Measurements from ENCODE around the gene ALK.

Gene ALK

DNA sequence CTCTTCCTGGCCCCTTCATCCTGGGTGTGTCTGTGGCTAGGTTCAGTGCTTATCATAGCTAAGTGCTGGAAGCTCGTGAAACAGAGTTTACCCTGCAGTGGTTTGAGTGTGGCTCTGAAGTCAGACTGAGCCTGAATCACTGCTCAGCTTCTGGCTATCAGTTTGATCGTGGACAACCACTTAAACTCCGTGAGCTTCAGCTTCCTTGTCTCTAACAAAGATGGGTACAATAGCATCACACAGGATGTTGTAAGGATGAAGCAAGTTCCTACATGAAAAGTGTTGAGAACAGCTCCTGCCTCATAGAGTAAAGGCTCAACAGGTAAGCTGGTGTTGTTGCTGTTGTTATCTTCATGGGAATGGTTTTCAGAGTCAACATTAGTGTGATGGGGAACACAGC, 595.8 kb downstream of the ALK start:
- no peak for TF ChIP-seq TAF1 (IDR thresholded peaks at IDR 0.05; ENCODE audit: borderline replicate concordance, insufficient read depth, low read length)
- no peak for TF ChIP-seq FOXP2 (optimal IDR thresholded peaks at IDR 0.05; ENCODE audit: borderline replicate concordance, extremely low read depth, extremely low read length, insufficient read depth)
- TF ChIP-seq SIN3A (IDR thresholded peaks at IDR 0.05; ENCODE audit: borderline replicate concordance, insufficient read depth, low read length) = no peak
- no peak for TF ChIP-seq POLR2AphosphoS5 (IDR thresholded peaks at IDR 0.05; ENCODE audit: low read depth, low read length)
- TF ChIP-seq, protein P1, sequence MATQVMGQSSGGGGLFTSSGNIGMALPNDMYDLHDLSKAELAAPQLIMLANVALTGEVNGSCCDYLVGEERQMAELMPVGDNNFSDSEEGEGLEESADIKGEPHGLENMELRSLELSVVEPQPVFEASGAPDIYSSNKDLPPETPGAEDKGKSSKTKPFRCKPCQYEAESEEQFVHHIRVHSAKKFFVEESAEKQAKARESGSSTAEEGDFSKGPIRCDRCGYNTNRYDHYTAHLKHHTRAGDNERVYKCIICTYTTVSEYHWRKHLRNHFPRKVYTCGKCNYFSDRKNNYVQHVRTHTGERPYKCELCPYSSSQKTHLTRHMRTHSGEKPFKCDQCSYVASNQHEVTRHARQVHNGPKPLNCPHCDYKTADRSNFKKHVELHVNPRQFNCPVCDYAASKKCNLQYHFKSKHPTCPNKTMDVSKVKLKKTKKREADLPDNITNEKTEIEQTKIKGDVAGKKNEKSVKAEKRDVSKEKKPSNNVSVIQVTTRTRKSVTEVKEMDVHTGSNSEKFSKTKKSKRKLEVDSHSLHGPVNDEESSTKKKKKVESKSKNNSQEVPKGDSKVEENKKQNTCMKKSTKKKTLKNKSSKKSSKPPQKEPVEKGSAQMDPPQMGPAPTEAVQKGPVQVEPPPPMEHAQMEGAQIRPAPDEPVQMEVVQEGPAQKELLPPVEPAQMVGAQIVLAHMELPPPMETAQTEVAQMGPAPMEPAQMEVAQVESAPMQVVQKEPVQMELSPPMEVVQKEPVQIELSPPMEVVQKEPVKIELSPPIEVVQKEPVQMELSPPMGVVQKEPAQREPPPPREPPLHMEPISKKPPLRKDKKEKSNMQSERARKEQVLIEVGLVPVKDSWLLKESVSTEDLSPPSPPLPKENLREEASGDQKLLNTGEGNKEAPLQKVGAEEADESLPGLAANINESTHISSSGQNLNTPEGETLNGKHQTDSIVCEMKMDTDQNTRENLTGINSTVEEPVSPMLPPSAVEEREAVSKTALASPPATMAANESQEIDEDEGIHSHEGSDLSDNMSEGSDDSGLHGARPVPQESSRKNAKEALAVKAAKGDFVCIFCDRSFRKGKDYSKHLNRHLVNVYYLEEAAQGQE (IDR thresholded peaks at IDR 0.05; ENCODE audit: insufficient read depth in 1 of 2, low read depth in 2 of 2, low read length in 2 of 2) = no peak

DNA sequence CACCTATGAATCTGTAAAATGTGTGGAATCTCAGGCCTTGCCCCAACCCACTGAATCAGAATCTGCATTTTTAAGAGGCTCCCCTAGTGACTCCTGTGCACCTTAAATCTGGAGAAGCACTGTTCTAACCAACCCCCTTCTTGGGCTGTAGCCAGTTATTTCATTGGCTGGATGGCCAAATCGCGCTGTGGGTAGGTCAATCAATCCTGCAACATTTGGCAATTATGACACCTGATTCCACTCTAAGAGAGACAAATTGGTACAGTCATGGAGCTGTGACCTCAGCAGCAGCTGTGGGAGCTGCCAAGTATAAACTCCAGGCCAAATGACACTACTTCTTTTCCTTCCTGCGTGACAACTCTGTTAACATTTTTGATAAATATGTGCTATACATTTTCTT, 597.4 kb downstream of the ALK start:
- no peak for TF ChIP-seq TAF1 (IDR thresholded peaks at IDR 0.05; ENCODE audit: borderline replicate concordance, insufficient read depth, low read length)
- TF ChIP-seq, protein P1 (IDR thresholded peaks at IDR 0.05; ENCODE audit: insufficient read depth in 1 of 2, low read depth in 2 of 2, low read length in 2 of 2) = no peak
- no peak for TF ChIP-seq POLR2AphosphoS5 (IDR thresholded peaks at IDR 0.05; ENCODE audit: low read depth, low read length)
- TF ChIP-seq FOXP2 (optimal IDR thresholded peaks at IDR 0.05; ENCODE audit: borderline replicate concordance, extremely low read depth, extremely low read length, insufficient read depth) = no peak
- TF ChIP-seq SIN3A (IDR thresholded peaks at IDR 0.05; ENCODE audit: borderline replicate concordance, insufficient read depth, low read length) = no peak

DNA sequence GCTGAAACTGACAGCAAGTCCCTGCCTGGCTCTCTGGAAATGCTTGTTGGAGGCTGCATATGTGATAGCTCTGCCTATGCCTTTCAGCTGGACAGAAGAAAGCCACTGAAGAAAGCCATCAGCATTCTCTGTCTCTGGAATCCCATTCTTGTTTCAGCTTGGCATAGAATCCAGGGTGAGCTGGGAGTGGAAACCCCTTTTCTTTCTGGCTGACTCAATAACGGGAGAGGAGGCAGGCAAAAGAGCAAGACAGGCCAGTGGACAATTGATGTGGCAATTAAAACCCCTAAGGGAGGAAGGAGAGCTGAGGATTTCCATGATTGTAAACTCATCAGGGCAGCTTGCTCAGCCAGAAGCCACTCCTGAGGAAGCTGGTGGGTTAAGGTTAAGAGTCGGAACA, 598.1 kb downstream of the ALK start:
- TF ChIP-seq POLR2AphosphoS5 (IDR thresholded peaks at IDR 0.05; ENCODE audit: low read depth, low read length) (no peak), FOXP2 (optimal IDR thresholded peaks at IDR 0.05; ENCODE audit: borderline replicate concordance, extremely low read depth, extremely low read length, insufficient read depth) (no peak)

DNA sequence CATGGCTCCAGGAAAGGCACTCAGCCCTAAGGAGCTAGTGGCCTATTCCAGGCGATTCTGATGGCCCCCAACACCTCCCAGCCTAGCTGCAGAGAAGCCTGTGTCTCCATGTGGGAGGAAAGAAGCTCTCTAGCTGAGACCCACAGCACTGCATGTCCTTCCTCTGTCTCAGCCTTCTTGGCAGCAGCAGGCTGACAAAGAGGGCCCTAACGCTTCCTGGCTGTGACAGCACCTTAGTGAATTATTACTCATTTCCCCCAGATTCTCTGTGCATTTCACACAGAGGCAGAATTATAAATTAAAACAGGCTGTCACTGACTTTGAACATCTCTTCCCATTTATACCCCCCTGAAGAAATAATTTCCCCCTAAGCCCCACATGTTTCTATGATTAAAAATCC, 599.4 kb downstream of the ALK start:
- no peak for TF ChIP-seq POLR2AphosphoS5 (IDR thresholded peaks at IDR 0.05; ENCODE audit: low read depth, low read length)
- TF ChIP-seq, protein P1 (IDR thresholded peaks at IDR 0.05; ENCODE audit: insufficient read depth in 1 of 2, low read depth in 2 of 2, low read length in 2 of 2) = no peak
- no peak for TF ChIP-seq SIN3A (IDR thresholded peaks at IDR 0.05; ENCODE audit: borderline replicate concordance, insufficient read depth, low read length)
- no peak for TF ChIP-seq TAF1 (IDR thresholded peaks at IDR 0.05; ENCODE audit: borderline replicate concordance, insufficient read depth, low read length)
- TF ChIP-seq FOXP2 (optimal IDR thresholded peaks at IDR 0.05; ENCODE audit: borderline replicate concordance, extremely low read depth, extremely low read length, insufficient read depth) = no peak

DNA sequence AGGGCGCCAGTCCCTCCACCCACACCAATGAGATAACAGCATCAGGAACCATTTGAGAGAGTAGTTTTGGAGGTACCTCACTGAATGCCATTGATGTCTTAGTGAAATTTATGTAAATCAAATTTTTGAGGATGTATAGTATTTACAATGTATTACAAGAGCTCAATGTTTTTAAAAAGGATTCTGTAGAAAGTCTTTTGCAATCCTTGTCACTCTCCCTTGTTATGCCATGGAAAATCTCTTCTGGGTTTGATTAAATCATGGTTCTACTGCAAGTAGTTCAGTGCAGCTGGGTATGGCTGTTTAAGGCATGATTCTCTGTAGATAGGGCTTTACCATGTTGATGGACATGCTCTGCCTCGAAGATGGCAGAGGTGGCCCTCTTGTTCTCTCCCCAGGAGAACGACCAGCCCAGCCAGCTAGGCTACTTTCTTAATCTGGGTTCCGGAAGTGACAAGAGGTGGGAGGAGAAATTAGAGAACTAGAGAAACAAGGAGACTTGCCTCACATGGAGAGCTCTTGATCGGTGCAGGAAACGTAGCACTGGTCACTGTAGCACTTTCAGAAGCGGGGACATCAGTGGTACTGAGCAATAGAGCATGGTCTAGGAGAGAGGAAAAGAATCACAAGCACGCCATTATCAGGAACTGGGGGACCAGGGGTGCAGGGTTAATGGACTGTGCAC, 603.4 kb downstream of the ALK start:
- TF ChIP-seq POLR2AphosphoS5 (IDR thresholded peaks at IDR 0.05; ENCODE audit: low read depth, low read length) (no peak), TAF1 (IDR thresholded peaks at IDR 0.05; ENCODE audit: borderline replicate concordance, insufficient read depth, low read length) (no peak), SIN3A (IDR thresholded peaks at IDR 0.05; ENCODE audit: borderline replicate concordance, insufficient read depth, low read length) (no peak), FOXP2 (optimal IDR thresholded peaks at IDR 0.05; ENCODE audit: borderline replicate concordance, extremely low read depth, extremely low read length, insufficient read depth) (no peak)
- TF ChIP-seq, protein P1 (IDR thresholded peaks at IDR 0.05; ENCODE audit: insufficient read depth in 1 of 2, low read depth in 2 of 2, low read length in 2 of 2) = no peak
